Liver (tissue), 9 donors: ENCODE data around the gene UTS2R. TPM values are rescaled to one million over a fixed set of nuclear protein-coding genes. Genes with fewer than 3 reads are reported as not detected.

Experiments used
- DNase-seq: peaks from one replicate; pipeline ENCODE4 v3.0.0-alpha.2; 2017; ENCODE audit warnings: low spot score
- H3K27ac ChIP-seq, 2 donors: one replicate each; pipeline ENCODE4 v1.7.0; 2013; ENCODE audit warnings: inconsistent platforms in 2 of 2, low read length in 2 of 2, control low read depth in 1 of 2, low read depth in 1 of 2, mild to moderate bottlenecking in 1 of 2
- H3K27me3 ChIP-seq, 4 donors: one replicate each; pipeline versions ENCODE4 v1.6.1 to v1.7.0; 2013; ENCODE audit warnings: low read length in 3 of 4, inconsistent platforms in 1 of 4, mild to moderate bottlenecking in 1 of 4, moderate library complexity in 1 of 4; ENCODE audit not compliant: control insufficient read depth in 4 of 4, insufficient read depth in 4 of 4
- H3K36me3 ChIP-seq, 4 donors: one replicate each; pipeline versions ENCODE4 v1.6.1 to v1.7.0; 2013; ENCODE audit warnings: low read length in 3 of 4, mild to moderate bottlenecking in 3 of 4, low read depth in 1 of 4, moderate library complexity in 1 of 4; ENCODE audit not compliant: control insufficient read depth in 4 of 4, insufficient read depth in 3 of 4
- H3K4me1 ChIP-seq, 4 donors: one replicate each; pipeline versions ENCODE4 v1.6.1 to v1.7.0; 2013; ENCODE audit warnings: low read length in 3 of 4, mild to moderate bottlenecking in 3 of 4, moderate library complexity in 1 of 4; ENCODE audit not compliant: control insufficient read depth in 4 of 4, insufficient read depth in 4 of 4
- H3K4me3 ChIP-seq, 3 donors: one replicate each; pipeline versions ENCODE4 v1.6.1 to v1.7.0; 2013; ENCODE audit warnings: low read length in 3 of 3, control low read depth in 1 of 3, low read depth in 1 of 3, mild to moderate bottlenecking in 1 of 3
- H3K9ac ChIP-seq, 2 donors: one replicate each; pipeline ENCODE4 v1.7.0; 2013; ENCODE audit warnings: low read length in 2 of 2, mild to moderate bottlenecking in 2 of 2, moderate library complexity in 2 of 2, control low read depth in 1 of 2, low read depth in 1 of 2
- H3K9me3 ChIP-seq, 4 donors: one replicate each; pipeline versions ENCODE4 v1.6.1 to v1.7.0; 2013; ENCODE audit warnings: low read length in 3 of 4; ENCODE audit not compliant: control insufficient read depth in 4 of 4
- EGR1 ChIP-seq, 2 donors: IDR thresholded peaks; 2 replicates each; pipeline ENCODE4 v1.6.1; 2016 to 2018; ENCODE audit warnings: antibody characterized with exemption in 2 of 2, low read depth in 2 of 2
- FOXA1 ChIP-seq: IDR thresholded peaks from 2 replicates; pipeline ENCODE4 v1.6.1; 2016; ENCODE audit warnings: antibody characterized with exemption
- FOXA2 ChIP-seq: IDR thresholded peaks from 2 replicates; pipeline ENCODE4 v1.6.1; 2016; ENCODE audit warnings: antibody characterized with exemption
- GABPA ChIP-seq, 2 donors: IDR thresholded peaks in 1 of 2; conservative IDR thresholded peaks in 1 of 2; 2 replicates each; pipeline ENCODE4 v1.6.1; 2016; ENCODE audit warnings: antibody characterized with exemption in 2 of 2, mild to moderate bottlenecking in 1 of 2, moderate library complexity in 1 of 2
- HNF4A ChIP-seq, 2 donors: conservative IDR thresholded peaks; 2 replicates each; pipeline ENCODE4 v1.6.1; 2016; ENCODE audit warnings: antibody characterized with exemption in 2 of 2, mild to moderate bottlenecking in 2 of 2
- MAX ChIP-seq: IDR thresholded peaks from 2 replicates; pipeline ENCODE4 v1.6.1; 2016; ENCODE audit warnings: antibody characterized with exemption
- RAD21 ChIP-seq, 2 donors: IDR thresholded peaks; 2 replicates each; pipeline ENCODE4 v1.6.1; 2016; ENCODE audit warnings: antibody characterized with exemption in 2 of 2, mild to moderate bottlenecking in 2 of 2
- RXRA ChIP-seq, 2 donors: IDR thresholded peaks; 2 replicates each; pipeline ENCODE4 v1.6.1; 2017 to 2018; ENCODE audit warnings: antibody characterized with exemption in 2 of 2, mild to moderate bottlenecking in 1 of 2
- SP1 ChIP-seq: IDR thresholded peaks from 2 replicates; pipeline ENCODE4 v1.6.1; 2018; ENCODE audit warnings: antibody characterized with exemption, mild to moderate bottlenecking
- TAF1 ChIP-seq: conservative IDR thresholded peaks from 2 replicates; pipeline ENCODE4 v1.6.1; 2016; ENCODE audit warnings: antibody characterized with exemption, mild to moderate bottlenecking
- YY1 ChIP-seq: IDR thresholded peaks from 2 replicates; pipeline ENCODE4 v1.6.1; 2016; ENCODE audit warnings: antibody characterized with exemption, mild to moderate bottlenecking
- ZBTB33 ChIP-seq: IDR thresholded peaks from 2 replicates; pipeline ENCODE4 v1.6.1; 2016; ENCODE audit warnings: antibody characterized with exemption
- WGBS: extraction: QIAGEN DNeasy Blood & Tissue Kit; methylation state at CpG from one replicate; pipeline ENCODE4 v1.1.7; 2013; 5-methylcytosine and 5-hydroxymethylcytosine counted together
- polyA plus RNA-seq, 2 donors: library from polyadenylated mRNA; stranded (reverse) in 1 of 2; unstranded in 1 of 2; fragments of 200-250 nt in 1 of 2; fragments of >200 nt in 1 of 2; fragmentation: Nextera tagmentation in 1 of 2; extraction: Ambion mirVana in 1 of 2; gene quantifications; one replicate each; pipeline versions ENCODE4 v1.2.1 to v1.2.3, GENCODE V29; 2013 to 2015
- total RNA-seq, 2 donors: library from RNA; depleted of rRNA; stranded (reverse); fragments of >200 nt; gene quantifications; one replicate each; pipeline ENCODE4 v1.2.3, GENCODE V29; 2014
- TF ChIP-seq, protein P1 (sequence below): IDR thresholded peaks from 2 replicates; pipeline ENCODE4 v1.6.1; 2016; ENCODE audit warnings: antibody characterized with exemption, mild to moderate bottlenecking
- TF ChIP-seq, protein P2 (sequence below): IDR thresholded peaks from 2 replicates; pipeline ENCODE4 v1.6.1; 2016; ENCODE audit warnings: antibody characterized with exemption
- donor health status: healthy.
- donor health status: healthy.
- donor health status: healthy.
- donor health status: healthy.
- donor health status: healthy.

Gene UTS2R
- total and polyA plus RNA-seq, 4 donors: not detected

DNA sequence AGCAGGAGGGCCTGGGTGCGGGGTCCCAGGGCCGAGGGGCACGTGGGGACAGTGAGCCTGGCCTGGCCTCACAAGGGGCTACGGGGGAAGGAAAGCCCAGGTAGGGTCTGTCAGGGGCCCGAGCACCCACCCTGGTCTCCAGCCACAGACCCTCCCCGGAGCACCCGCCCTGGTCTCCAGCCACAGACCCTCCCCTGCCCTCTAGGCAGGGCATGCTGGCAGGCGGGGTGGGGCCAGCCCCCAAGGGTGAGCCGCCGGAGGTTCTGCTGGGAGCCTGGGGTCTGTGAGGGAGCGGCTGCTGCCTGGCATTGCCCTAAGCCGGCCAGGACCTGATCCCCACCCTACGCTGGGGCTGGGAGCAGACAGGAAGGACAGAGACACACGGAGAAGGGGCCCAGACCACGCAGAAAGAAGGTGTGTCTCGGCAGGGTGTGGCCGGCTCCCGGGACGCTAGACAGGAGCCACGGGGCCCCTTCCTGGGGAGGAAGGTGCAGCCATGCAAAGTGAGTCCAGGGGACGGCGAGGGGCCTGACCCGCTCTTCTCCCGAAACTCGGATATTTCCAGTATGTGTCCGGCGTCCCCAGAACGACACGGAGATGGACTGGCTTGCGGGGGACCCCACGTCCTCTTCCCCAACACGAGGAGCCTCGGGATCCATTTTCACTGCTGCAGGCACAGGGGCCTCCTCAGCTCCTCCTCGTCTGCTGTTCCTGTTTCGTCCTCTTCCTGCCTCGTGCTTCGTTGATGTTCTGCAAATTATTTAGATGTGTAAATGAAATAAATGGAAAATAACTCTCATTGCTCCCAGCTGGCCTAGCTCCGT lies 15.5 kb downstream of the UTS2R start:
- DNase-seq: no peak
- H3K27me3 ChIP-seq: no peaks in the 10 kb centered on the region
- H3K4me3 ChIP-seq: no peak overlapping the region
- 74% methylated on average over 38 of the region's 38 CpGs for whole genome bisulfite sequencing
- TF ChIP-seq RAD21 (IDR thresholded peaks at IDR 0.05) (no peak), FOXA1 (no peak), EGR1 (IDR thresholded peaks at IDR 0.05; ENCODE audit: low read depth in 2 of 2) (no peak), SP1 (no peak), MAX (no peak), RXRA (IDR thresholded peaks at IDR 0.05) (no peak), FOXA2 (no peak), TAF1 (no peak), HNF4A (conservative IDR thresholded peaks at IDR 0.05) (no peak)
- TF ChIP-seq, protein P1, sequence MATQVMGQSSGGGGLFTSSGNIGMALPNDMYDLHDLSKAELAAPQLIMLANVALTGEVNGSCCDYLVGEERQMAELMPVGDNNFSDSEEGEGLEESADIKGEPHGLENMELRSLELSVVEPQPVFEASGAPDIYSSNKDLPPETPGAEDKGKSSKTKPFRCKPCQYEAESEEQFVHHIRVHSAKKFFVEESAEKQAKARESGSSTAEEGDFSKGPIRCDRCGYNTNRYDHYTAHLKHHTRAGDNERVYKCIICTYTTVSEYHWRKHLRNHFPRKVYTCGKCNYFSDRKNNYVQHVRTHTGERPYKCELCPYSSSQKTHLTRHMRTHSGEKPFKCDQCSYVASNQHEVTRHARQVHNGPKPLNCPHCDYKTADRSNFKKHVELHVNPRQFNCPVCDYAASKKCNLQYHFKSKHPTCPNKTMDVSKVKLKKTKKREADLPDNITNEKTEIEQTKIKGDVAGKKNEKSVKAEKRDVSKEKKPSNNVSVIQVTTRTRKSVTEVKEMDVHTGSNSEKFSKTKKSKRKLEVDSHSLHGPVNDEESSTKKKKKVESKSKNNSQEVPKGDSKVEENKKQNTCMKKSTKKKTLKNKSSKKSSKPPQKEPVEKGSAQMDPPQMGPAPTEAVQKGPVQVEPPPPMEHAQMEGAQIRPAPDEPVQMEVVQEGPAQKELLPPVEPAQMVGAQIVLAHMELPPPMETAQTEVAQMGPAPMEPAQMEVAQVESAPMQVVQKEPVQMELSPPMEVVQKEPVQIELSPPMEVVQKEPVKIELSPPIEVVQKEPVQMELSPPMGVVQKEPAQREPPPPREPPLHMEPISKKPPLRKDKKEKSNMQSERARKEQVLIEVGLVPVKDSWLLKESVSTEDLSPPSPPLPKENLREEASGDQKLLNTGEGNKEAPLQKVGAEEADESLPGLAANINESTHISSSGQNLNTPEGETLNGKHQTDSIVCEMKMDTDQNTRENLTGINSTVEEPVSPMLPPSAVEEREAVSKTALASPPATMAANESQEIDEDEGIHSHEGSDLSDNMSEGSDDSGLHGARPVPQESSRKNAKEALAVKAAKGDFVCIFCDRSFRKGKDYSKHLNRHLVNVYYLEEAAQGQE: no peak
- TF ChIP-seq, protein P2, sequence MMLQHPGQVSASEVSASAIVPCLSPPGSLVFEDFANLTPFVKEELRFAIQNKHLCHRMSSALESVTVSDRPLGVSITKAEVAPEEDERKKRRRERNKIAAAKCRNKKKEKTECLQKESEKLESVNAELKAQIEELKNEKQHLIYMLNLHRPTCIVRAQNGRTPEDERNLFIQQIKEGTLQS: no peak
- no peak overlapping the region for H3K27ac ChIP-seq
- no peak overlapping the region for H3K9ac ChIP-seq
- peaks cover 0 to 5% (median 1%) of the 10 kb centered on the region in 4 donors for H3K36me3 ChIP-seq
- no peaks in the 10 kb centered on the region for H3K9me3 ChIP-seq
- H3K4me1 ChIP-seq: peaks cover 18 to 24% (median 21%) of the 10 kb centered on the region in 4 donors

DNA sequence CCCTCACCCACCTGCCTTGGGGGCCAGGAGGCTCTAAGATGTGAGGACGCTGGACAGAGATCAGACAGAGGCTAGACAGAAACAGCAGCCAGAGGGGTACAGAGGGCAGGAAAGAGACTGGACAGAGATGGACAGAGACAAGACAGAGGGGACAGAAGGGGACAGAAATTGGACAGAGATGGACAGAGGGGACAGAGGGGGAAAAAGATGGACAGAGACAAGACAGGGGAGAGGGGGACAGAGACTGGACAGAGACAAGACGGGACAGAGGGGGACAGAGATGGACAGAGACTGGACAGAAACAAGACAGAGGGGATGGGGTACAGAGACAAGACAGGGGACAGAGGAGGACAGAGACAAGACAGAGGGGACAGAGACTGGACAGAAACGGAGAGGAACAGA lies 16.1 kb downstream of the UTS2R start:
- Histone ChIP-seq H3K27ac (no peak overlapping the region), H3K36me3 (peaks cover 0 to 7% (median 3%) of the 10 kb centered on the region in 4 donors), H3K27me3 (no peaks in the 10 kb centered on the region), H3K4me1 (peaks cover 18 to 24% (median 21%) of the 10 kb centered on the region in 4 donors), H3K9ac (no peak overlapping the region), H3K4me3 (no peak overlapping the region), H3K9me3 (no peaks in the 10 kb centered on the region)
- WGBS: 71% methylated on average over 3 of the region's 3 CpGs
- TF ChIP-seq RXRA (IDR thresholded peaks at IDR 0.05) (no peak), FOXA2 (no peak), YY1 (no peak), MAX (no peak), TAF1 (no peak), GABPA (IDR thresholded peaks at IDR 0.05 in 1 of 2, conservative IDR thresholded peaks at IDR 0.05 in 1 of 2) (no peak), HNF4A (conservative IDR thresholded peaks at IDR 0.05) (no peak), ZBTB33 (no peak), RAD21 (IDR thresholded peaks at IDR 0.05) (no peak)
- DNase-seq: no peak
